Caki2 (cell line): ENCODE measurements around the gene RTP4. TPM values are rescaled to one million over a fixed set of nuclear protein-coding genes. Genes with fewer than 3 reads are reported as not detected.
"Not testable (repeated sequence)": the region's sequence is repeated elsewhere in the genome, so short reads cannot be mapped to it uniquely, and the experiment has no call there.

Experiments
- DNase-seq: peaks from one replicate; pipeline ENCODE4 v3.0.0-alpha.2; 2015; ENCODE audit warnings: low read depth
- in situ Hi-C: cut with HindIII; loops from 2 replicates; pipeline ENCODE4 v1.10.0; 2016; ENCODE audit warnings: low sequenced_read_pairs, low pct_unique_long_range_greater_than_20kb, mixed read lengths
- total RNA-seq: library from RNA; depleted of rRNA; stranded (reverse); fragments of >200 nt; shearing (Covaris generic); gene quantifications from 2 replicates; pipeline ENCODE4 v1.2.3, GENCODE V29; 2014; ENCODE audit warnings: low replicate concordance

RTP4 gene
- total RNA-seq, 1 experiment from 2014 or later: not detected

DNA sequence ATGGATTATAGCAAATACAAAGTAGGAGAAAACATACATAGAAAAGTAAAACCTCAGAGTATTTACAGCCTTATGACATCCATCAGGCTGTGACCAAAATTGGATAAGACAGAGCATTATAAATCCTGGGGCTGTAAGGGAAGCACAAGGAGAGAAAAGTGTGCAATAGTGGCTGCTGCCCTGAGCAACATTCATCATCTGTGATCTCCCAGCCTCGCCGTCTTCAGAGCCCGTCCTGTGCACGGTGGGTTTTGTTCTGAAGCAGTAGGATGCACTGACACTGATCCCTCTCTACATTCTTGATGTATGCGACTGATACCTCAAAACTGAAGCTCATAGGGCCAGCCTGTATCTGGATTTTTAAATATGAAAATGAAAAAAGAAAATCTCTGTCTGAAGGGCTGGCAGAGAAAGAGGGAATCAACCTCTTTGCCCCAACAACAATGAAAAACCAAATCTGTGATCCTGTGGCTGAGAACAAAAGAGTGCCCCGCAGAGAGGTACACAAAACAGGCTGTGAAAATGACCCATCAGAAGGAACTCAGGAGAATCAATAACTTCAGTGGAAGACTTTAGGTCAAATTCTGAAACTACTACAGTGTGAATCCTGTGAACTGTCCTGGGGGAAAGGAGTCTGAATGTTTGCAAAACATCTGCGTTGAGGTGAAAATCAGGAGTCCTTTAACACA is 8.2 kb upstream of the RTP4 start:
- no peak for DNase-seq
- in situ Hi-C loops: no loop called here

DNA sequence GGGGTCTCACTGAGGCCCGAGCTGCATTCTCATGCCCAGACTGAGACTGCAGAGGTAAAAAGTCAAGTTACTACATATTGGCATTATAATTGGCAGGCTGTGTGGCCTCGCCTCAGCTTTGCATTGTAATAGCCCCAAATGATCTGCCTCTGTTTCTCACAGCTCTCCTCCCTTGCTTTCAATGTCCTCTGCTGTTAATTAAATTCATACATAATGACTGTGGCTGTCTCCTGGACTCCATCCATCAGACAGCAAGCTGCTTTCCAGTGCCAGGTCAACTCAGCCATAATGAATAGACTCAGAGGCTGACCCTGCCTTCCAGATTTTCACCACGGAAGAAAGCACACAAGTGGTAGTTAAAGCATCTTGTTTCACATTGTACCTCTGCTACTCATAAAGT is 7.6 kb upstream of the RTP4 start:
- in situ Hi-C loops: no loop called here
- DNase-seq: no peak

- in situ Hi-C loops: no loop called here
- no peak for DNase-seq
Measured at GRCh38 chr3:187361835-187362234, 6.3 kb upstream of the RTP4 start.

GRCh38 chr3:187367561-187368103 is 553 bp upstream of the RTP4 start:
- no peak for DNase-seq
- in situ Hi-C loops: no loop called here

- no peak for DNase-seq
- in situ Hi-C loops: no loop called here
Measured at GRCh38 chr3:187369089-187369447, 883 bp downstream of the RTP4 start.

GRCh38 chr3:187370051-187370450 is 1.9 kb downstream of the RTP4 start:
- in situ Hi-C loops: no loop called here
- no peak for DNase-seq

- no peak for DNase-seq
- in situ Hi-C loops: no loop called here
Measured at GRCh38 chr3:187375581-187375980, 7.4 kb downstream of the RTP4 start.

DNA sequence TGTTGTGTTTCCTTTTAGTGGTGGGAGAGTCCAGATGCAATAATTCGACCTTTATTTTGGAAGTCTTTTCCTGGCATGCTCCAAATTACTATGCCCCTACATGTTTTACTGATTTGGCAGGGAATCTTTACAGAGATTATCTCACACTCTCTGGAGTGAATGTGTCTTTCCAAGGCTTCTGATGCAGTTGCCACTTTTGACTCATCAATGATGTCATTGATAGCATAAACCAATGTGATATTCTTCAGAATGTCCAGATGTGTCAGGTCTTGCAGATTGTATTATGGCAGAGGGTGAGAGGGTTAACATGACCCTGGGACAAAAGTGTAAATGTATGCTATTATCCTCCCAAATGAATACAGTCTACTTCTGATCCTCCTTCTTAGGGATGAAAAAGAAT is 9.7 kb downstream of the RTP4 start:
- no peak for DNase-seq
- in situ Hi-C loops: no loop called here

DNA sequence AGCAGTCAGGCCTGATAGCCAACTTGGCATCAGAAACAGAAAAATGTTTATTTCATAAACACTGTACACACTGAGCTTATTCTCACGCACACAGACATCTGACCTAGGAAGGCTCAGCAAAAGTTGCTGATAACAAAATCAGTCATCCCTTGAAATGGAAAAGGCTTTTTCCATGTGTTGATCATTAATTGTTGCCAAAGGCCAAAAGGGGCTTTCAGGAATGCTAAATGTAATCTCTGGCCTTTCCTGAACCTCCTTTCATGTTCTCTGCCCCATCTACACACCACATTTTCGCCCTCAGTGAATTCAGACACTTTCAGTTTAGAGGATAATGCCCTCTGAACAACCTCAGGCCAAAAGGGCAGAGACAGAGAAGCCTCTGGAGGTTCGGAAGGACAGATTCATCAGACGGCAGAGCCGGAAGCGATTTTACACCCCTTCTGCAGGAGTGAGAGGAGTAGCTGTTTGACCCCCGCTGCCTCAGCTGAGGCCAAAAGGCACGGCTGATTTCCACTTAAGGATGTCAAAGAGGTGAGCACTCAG is 14.5 kb downstream of the RTP4 start:
- in situ Hi-C loops: no loop called here
- peak; percentile 80 for DNase-seq

DNA sequence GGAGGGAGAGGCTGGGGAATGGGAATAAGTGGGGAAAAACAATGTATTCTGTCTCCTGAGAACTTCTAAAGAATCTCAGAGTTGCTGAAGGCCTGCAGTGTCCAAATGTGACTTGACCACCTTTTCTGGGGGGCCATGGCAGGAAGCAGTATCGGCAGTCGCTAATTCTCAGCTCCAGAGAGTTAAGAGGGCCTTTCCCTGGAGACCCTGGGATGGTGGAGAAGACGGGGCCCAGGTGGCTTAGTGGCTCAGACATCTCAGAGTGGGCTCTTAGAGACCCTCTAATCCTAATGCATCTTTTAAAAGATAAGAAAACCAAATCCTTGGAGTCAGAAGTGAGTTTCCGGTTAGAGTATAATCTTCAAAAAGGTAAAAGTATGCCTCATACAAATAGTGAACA is 15.1 kb downstream of the RTP4 start:
- in situ Hi-C loops: no loop called here
- DNase-seq: no peak

GRCh38 chr3:187385296-187385695 is 17.1 kb downstream of the RTP4 start:
- in situ Hi-C loops: no loop called here
- DNase-seq: peak; percentile 91

GRCh38 chr3:187396661-187397060 is 28.5 kb downstream of the RTP4 start:
- no peak for DNase-seq
- in situ Hi-C loops: no loop called here

- in situ Hi-C loops: no loop called here
- DNase-seq: no peak
Measured at GRCh38 chr3:187398955-187399354, 30.8 kb downstream of the RTP4 start.

DNA sequence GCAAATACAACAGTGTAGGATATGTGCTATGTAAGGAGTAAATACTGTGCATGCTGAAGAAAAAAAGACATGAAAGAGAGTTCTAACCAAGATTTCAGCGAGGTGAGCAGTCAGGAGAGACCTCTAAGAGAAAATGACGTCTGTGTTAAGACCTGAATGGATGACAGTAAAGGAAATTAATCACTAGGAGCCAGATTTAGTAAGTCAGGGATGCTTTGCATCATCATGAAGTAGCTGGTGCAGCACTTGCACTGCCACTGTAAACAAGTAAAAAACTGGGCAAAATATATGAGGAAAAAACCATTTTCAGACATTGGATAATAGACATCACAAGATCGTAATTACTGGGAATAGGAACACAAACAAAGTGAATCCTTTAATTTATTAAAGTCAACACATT is 32.6 kb downstream of the RTP4 start:
- DNase-seq: no peak
- in situ Hi-C loops: no loop called here

GRCh38 chr3:187401856-187402255 is 33.7 kb downstream of the RTP4 start:
- in situ Hi-C loops: no loop called here
- no peak for DNase-seq

DNA sequence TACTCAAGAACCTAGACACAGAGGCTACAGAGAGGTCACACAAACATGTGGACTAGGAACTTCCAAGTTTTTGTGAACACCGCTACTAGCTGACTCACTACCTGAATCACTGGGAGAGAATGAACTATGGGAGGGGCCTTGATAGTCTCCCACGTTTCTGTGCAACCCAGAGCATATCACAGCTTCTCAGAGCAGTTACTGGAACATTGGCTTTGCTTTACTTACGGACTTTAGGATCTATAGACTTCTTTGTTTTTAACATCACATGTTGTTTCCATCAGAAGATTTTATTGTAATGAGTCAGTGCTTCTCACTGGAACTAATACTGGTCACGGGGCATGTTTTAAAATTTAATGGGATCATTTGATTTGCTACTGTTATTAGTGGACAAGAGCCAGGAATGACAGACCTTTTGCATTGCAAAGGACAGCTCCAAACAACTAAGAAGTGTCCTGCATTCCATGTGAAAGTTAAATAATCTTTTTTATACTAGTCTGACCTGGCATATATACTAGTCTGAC is 35.6 kb downstream of the RTP4 start:
- peak; percentile 100 for DNase-seq
- in situ Hi-C loops: no loop called here

- DNase-seq: no peak
- in situ Hi-C loops: no loop called here
Measured at GRCh38 chr3:187406927-187407326, 38.7 kb downstream of the RTP4 start.

- in situ Hi-C loops, DNase-seq: not testable (repeated sequence)
Measured at GRCh38 chr3:187411991-187412781, 44.0 kb downstream of the RTP4 start.
